H1 (cell line): Measurements from ENCODE around the gene RNF5. TPM values are rescaled to one million over a fixed set of nuclear protein-coding genes. Genes with fewer than 3 reads are reported as not detected.
A peak's percentile ranks its signal among the peaks of the same experiment; 100 is the strongest.

Source experiments
- JUND ChIP-seq: IDR thresholded peaks from 2 replicates; pipeline ENCODE4 v1.6.1; 2011; ENCODE audit warnings: mild to moderate bottlenecking, improper control_type of control experiment, low read length
- KDM5A ChIP-seq: fragments of 200-600 bp; IDR thresholded peaks from 2 replicates; pipeline ENCODE4 v1.7.1; 2012; ENCODE audit warnings: mild to moderate bottlenecking, low read length, inconsistent platforms, mixed read lengths
- MAFK ChIP-seq: IDR thresholded peaks from 2 replicates; pipeline ENCODE4 v1.6.1; 2012; ENCODE audit warnings: low read depth, mild to moderate bottlenecking, improper control_type of control experiment, low read length
- RAD21 ChIP-seq, 2 experiments: IDR thresholded peaks in 1 of 2; conservative IDR thresholded peaks in 1 of 2; 2 replicates each; pipeline ENCODE4 v1.6.1; 2011; ENCODE audit warnings: low read depth in 2 of 2, low read length in 2 of 2, improper control_type of control experiment in 1 of 2, inconsistent platforms in 1 of 2, mild to moderate bottlenecking in 1 of 2, moderate library complexity in 1 of 2
- SIN3A ChIP-seq, 2 experiments: IDR thresholded peaks in 1 of 2; conservative IDR thresholded peaks in 1 of 2; 2 replicates each; pipeline ENCODE4 v1.6.1; 2011 to 2012; ENCODE audit warnings: low read length in 2 of 2, improper control_type of control experiment in 1 of 2, low read depth in 1 of 2, mild to moderate bottlenecking in 1 of 2
- polyA plus RNA-seq, 7 experiments: library from polyadenylated mRNA; depleted of rRNA in 3 of 7; stranded (reverse) in 5 of 7; unstranded in 2 of 7; fragments of >200 nt in 5 of 7; fragments of 200-250 nt in 2 of 7; gene quantifications; 1 replicate in 5 of 7; 2 replicates in 1 of 7; 4 replicates in 1 of 7; pipeline versions ENCODE4 v1.2.1 to v1.2.3, GENCODE V29; 2011 to 2013; ENCODE audit warnings: missing spikeins in 2 of 7, mixed read lengths in 2 of 7
- total RNA-seq: library from RNA; stranded (reverse); fragmentation: NEBNext Ultra II Directional; extraction: Animal tissue kit (Norgen Biotek cat#: 25700); gene quantifications from 2 replicates; pipeline ENCODE4 v1.2.1, GENCODE V29; 2021
- TF ChIP-seq, protein P1 (sequence below): fragments of 300-600 bp; sonication (generic); IDR thresholded peaks from 2 replicates; pipeline ENCODE4 v1.7.1; 2012; ENCODE audit warnings: low read length, moderate library complexity, mild to moderate bottlenecking, inconsistent platforms; ENCODE audit not compliant: insufficient replicate concordance
- TF ChIP-seq, protein P2 (sequence below), 3 experiments: IDR thresholded peaks; 1 replicate in 2 of 3; 2 replicates in 1 of 3; pipeline versions ENCODE4 v1.5.1 to v1.6.1; 2011; ENCODE audit warnings: low read length in 3 of 3, mild to moderate bottlenecking in 3 of 3, inconsistent platforms in 2 of 3, low read depth in 1 of 3, moderate library complexity in 1 of 3; ENCODE audit not compliant: insufficient read depth in 1 of 3; ENCODE audit errors: control extremely low read depth in 1 of 3

The RNF5 gene
- total and polyA plus RNA-seq, 2 of the 8 experiments (the other 6 are each of a cell fraction or from before 2014, with no cell fraction given): 90.0 to 158 TPM

DNA sequence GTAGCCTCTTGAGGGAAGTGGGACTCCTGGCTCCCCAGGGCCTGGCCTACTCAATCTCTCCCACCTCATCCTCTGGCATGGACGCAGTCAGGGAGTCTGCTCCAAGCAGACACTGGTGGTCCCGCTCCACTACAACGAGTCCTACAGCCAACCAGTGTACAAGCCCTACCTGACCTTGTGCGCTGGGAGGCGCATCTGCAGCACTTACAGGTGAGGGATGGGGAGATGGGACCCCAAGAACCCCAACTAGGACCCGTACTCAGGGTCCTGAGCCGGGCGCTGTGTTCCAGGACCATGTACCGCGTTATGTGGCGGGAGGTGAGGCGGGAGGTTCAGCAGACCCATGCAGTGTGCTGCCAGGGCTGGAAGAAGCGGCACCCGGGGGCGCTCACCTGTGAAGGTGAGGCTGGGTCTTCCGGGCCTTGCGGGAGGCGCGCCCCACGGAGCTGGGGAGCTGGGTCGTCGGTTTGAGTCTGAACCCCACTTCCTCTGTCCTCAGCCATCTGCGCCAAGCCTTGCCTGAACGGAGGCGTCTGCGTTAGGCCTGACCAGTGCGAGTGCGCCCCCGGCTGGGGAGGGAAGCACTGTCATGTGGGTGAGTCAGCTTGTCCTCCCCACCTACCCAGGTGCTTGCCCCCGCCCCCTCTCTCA is 11.7 kb upstream of the RNF5 start (continued):
- TF ChIP-seq, protein P1, sequence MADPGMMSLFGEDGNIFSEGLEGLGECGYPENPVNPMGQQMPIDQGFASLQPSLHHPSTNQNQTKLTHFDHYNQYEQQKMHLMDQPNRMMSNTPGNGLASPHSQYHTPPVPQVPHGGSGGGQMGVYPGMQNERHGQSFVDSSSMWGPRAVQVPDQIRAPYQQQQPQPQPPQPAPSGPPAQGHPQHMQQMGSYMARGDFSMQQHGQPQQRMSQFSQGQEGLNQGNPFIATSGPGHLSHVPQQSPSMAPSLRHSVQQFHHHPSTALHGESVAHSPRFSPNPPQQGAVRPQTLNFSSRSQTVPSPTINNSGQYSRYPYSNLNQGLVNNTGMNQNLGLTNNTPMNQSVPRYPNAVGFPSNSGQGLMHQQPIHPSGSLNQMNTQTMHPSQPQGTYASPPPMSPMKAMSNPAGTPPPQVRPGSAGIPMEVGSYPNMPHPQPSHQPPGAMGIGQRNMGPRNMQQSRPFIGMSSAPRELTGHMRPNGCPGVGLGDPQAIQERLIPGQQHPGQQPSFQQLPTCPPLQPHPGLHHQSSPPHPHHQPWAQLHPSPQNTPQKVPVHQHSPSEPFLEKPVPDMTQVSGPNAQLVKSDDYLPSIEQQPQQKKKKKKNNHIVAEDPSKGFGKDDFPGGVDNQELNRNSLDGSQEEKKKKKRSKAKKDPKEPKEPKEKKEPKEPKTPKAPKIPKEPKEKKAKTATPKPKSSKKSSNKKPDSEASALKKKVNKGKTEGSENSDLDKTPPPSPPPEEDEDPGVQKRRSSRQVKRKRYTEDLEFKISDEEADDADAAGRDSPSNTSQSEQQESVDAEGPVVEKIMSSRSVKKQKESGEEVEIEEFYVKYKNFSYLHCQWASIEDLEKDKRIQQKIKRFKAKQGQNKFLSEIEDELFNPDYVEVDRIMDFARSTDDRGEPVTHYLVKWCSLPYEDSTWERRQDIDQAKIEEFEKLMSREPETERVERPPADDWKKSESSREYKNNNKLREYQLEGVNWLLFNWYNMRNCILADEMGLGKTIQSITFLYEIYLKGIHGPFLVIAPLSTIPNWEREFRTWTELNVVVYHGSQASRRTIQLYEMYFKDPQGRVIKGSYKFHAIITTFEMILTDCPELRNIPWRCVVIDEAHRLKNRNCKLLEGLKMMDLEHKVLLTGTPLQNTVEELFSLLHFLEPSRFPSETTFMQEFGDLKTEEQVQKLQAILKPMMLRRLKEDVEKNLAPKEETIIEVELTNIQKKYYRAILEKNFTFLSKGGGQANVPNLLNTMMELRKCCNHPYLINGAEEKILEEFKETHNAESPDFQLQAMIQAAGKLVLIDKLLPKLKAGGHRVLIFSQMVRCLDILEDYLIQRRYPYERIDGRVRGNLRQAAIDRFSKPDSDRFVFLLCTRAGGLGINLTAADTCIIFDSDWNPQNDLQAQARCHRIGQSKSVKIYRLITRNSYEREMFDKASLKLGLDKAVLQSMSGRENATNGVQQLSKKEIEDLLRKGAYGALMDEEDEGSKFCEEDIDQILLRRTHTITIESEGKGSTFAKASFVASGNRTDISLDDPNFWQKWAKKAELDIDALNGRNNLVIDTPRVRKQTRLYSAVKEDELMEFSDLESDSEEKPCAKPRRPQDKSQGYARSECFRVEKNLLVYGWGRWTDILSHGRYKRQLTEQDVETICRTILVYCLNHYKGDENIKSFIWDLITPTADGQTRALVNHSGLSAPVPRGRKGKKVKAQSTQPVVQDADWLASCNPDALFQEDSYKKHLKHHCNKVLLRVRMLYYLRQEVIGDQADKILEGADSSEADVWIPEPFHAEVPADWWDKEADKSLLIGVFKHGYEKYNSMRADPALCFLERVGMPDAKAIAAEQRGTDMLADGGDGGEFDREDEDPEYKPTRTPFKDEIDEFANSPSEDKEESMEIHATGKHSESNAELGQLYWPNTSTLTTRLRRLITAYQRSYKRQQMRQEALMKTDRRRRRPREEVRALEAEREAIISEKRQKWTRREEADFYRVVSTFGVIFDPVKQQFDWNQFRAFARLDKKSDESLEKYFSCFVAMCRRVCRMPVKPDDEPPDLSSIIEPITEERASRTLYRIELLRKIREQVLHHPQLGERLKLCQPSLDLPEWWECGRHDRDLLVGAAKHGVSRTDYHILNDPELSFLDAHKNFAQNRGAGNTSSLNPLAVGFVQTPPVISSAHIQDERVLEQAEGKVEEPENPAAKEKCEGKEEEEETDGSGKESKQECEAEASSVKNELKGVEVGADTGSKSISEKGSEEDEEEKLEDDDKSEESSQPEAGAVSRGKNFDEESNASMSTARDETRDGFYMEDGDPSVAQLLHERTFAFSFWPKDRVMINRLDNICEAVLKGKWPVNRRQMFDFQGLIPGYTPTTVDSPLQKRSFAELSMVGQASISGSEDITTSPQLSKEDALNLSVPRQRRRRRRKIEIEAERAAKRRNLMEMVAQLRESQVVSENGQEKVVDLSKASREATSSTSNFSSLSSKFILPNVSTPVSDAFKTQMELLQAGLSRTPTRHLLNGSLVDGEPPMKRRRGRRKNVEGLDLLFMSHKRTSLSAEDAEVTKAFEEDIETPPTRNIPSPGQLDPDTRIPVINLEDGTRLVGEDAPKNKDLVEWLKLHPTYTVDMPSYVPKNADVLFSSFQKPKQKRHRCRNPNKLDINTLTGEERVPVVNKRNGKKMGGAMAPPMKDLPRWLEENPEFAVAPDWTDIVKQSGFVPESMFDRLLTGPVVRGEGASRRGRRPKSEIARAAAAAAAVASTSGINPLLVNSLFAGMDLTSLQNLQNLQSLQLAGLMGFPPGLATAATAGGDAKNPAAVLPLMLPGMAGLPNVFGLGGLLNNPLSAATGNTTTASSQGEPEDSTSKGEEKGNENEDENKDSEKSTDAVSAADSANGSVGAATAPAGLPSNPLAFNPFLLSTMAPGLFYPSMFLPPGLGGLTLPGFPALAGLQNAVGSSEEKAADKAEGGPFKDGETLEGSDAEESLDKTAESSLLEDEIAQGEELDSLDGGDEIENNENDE: no peak
- TF ChIP-seq RAD21 (IDR thresholded peaks at IDR 0.05 in 1 of 2, conservative IDR thresholded peaks at IDR 0.05 in 1 of 2; ENCODE audit: low read depth in 2 of 2, low read length in 2 of 2): peak; percentile 71 to 74
- TF ChIP-seq KDM5A: no peak
- TF ChIP-seq MAFK: peak; percentile 34; the same call in 1 of the 2 replicates
- TF ChIP-seq, protein P2, sequence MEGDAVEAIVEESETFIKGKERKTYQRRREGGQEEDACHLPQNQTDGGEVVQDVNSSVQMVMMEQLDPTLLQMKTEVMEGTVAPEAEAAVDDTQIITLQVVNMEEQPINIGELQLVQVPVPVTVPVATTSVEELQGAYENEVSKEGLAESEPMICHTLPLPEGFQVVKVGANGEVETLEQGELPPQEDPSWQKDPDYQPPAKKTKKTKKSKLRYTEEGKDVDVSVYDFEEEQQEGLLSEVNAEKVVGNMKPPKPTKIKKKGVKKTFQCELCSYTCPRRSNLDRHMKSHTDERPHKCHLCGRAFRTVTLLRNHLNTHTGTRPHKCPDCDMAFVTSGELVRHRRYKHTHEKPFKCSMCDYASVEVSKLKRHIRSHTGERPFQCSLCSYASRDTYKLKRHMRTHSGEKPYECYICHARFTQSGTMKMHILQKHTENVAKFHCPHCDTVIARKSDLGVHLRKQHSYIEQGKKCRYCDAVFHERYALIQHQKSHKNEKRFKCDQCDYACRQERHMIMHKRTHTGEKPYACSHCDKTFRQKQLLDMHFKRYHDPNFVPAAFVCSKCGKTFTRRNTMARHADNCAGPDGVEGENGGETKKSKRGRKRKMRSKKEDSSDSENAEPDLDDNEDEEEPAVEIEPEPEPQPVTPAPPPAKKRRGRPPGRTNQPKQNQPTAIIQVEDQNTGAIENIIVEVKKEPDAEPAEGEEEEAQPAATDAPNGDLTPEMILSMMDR (IDR thresholded peaks at IDR 0.05; ENCODE audit: control extremely low read depth in 1 of 3, insufficient read depth in 1 of 3, low read depth in 1 of 3, low read length in 3 of 3): peak in 2 of 3 experiments; percentile 67 to 71; a peak in 3 of 4 replicates
- peak; percentile 83 for TF ChIP-seq JUND
- TF ChIP-seq SIN3A (conservative IDR thresholded peaks at IDR 0.05 in 1 of 2, IDR thresholded peaks at IDR 0.05 in 1 of 2; ENCODE audit: low read depth in 1 of 2, low read length in 2 of 2): 0 out of 4 replicates have a peak, but pooled peaks of 1 of the 2 experiments have one; percentile 45
